ENCODE results near the gene AVP. TPM values are rescaled to one million over a fixed set of nuclear protein-coding genes. Genes with fewer than 3 reads are reported as not detected.

The AVP gene
- total and polyA plus RNA-seq, 9 of the 15 experiments (the other 6 are each of a cell fraction or from before 2014, with no cell fraction given) = not detected

- TF ChIP-seq ZNF830 (CRISPR knock-in tag; IDR thresholded peaks at IDR 0.05) = no peak
- TF ChIP-seq HNRNPL (IDR thresholded peaks at IDR 0.05; ENCODE audit: low read depth, low read length) = no peak
- TF ChIP-seq POLR3A (IDR thresholded peaks at IDR 0.05; ENCODE audit: borderline replicate concordance, extremely low read depth, insufficient read depth, insufficient read length) = no peak
Observed at GRCh38 chr20:3041854-3042409, 42.6 kb downstream of the AVP start (continued).

GRCh38 chr20:3040086-3040485 is 44.4 kb downstream of the AVP start:
- intact Hi-C loops (cut with micrococcal nuclease) = no loop called here
- in situ Hi-C loops (cut with MboI) = no loop called here
- Histone ChIP-seq H3K79me2 (ENCODE audit: control insufficient read depth, insufficient read depth, low read length) (no peaks in the 10 kb centered on the region), H3K4me3 (no peak overlapping the region), H3K9me3 (replicated peaks; ENCODE audit: control insufficient read depth, insufficient read depth, low read depth, low read length) (no peaks in the 10 kb centered on the region), H2AFZ (ENCODE audit: low read depth, low read length) (no peak overlapping the region), H4K20me1 (replicated peaks; ENCODE audit: control insufficient read depth, insufficient read depth, low read length) (no peaks in the 10 kb centered on the region), H3K4me2 (ENCODE audit: insufficient read depth, low read length) (no peak overlapping the region), H3K36me3 (ENCODE audit: control insufficient read depth, insufficient read depth, low read length) (peaks cover 59% of the 10 kb centered on the region; the same call in 2 of the 3 replicates), H3K4me1 (replicated peaks in 1 of 2; ENCODE audit: control insufficient read depth in 2 of 2, insufficient read depth in 2 of 2, low read length in 2 of 2) (peaks cover 10 to 13% of the 10 kb centered on the region in 2 experiments; a peak in 4 of 5 replicates), H3K27ac (ENCODE audit: extremely low read depth, low read depth, low read length) (no peak overlapping the region), H3K27me3 (ENCODE audit: control insufficient read depth in 2 of 2, insufficient read depth in 2 of 2, low read length in 2 of 2) (no peaks in the 10 kb centered on the region), H3K9ac (ENCODE audit: insufficient read depth in 1 of 2, low read depth in 2 of 2, low read length in 2 of 2) (no peak overlapping the region), H3K9me1 (ENCODE audit: control insufficient read depth, insufficient read depth, low read length) (no peaks in the 10 kb centered on the region)
- FAIRE-seq (no peak), ATAC-seq (no peak), DNase-seq (ENCODE audit: extremely low read depth in 1 of 4, low spot score in 3 of 4) (no peak)
- CTCF ChIA-PET (ENCODE audit: low intra/inter-chr PET ratio) = no interaction called here
- WGBS (ENCODE audit: insufficient coverage, low coverage, missing lambda C conversion rate) = 91% methylated on average over 5 of the region's 8 CpGs
- no TSS peak for BruUV-seq (replicated peaks)
- TF ChIP-seq ZNF175 (CRISPR knock-in tag; IDR thresholded peaks at IDR 0.05; ENCODE audit: low read depth) = no peak
- TF ChIP-seq HCFC1 (IDR thresholded peaks at IDR 0.05; ENCODE audit: low read depth, low read length) = no peak
- no peak for TF ChIP-seq ZNF124 (CRISPR knock-in tag; IDR thresholded peaks at IDR 0.05)
- TF ChIP-seq USF1 (CRISPR knock-in tag; IDR thresholded peaks at IDR 0.05) = no peak
- no peak for TF ChIP-seq FUS (optimal IDR thresholded peaks at IDR 0.05; ENCODE audit: low read depth, low read length)
- no peak for TF ChIP-seq ZBTB12 (CRISPR knock-in tag; IDR thresholded peaks at IDR 0.05)
- TF ChIP-seq KLF6 (CRISPR knock-in tag; IDR thresholded peaks at IDR 0.05; ENCODE audit: borderline replicate concordance) = no peak
- no peak for TF ChIP-seq FOXK1 (CRISPR knock-in tag; IDR thresholded peaks at IDR 0.05; ENCODE audit: borderline replicate concordance)
- TF ChIP-seq CBFA2T2 (conservative IDR thresholded peaks at IDR 0.05) = no peak
- no peak for TF ChIP-seq ZNF239 (CRISPR knock-in tag; IDR thresholded peaks at IDR 0.05)
- no peak for TF ChIP-seq CHCHD3 (CRISPR knock-in tag; IDR thresholded peaks at IDR 0.05)
- POLR2A ChIA-PET = interaction anchor here (0.5 kb wide), 1 partner anchor 120 kb away, joined by 3 read pairs; no protein-coding TSS in a partner anchor

Data from K562 (cell line).